Mucosa of descending colon (tissue), 3 donors: Measurements from ENCODE around the gene CDRT4. TPM values are rescaled to one million over a fixed set of nuclear protein-coding genes. Genes with fewer than 3 reads are reported as not detected.

ENCODE experiments used
- ATAC-seq: fragments of 200-7000 bp; cut with Tn5 transposase; one replicate; pipeline ENCODE4 v1.9.1; 2020; ENCODE audit warnings: mild to moderate bottlenecking, moderate library complexity
- DNase-seq, 3 donors: peaks; one replicate each; pipeline ENCODE4 v3.0.0-alpha.2; 2020
- H3K36me3 ChIP-seq: fragments of 200-600 bp; one replicate; pipeline ENCODE4 v1.8.0; 2021; ENCODE audit warnings: low read depth, mild to moderate bottlenecking
- H3K4me1 ChIP-seq: fragments of 200-600 bp; one replicate; pipeline ENCODE4 v1.8.0; 2021; ENCODE audit warnings: low read depth, mild to moderate bottlenecking
- H3K4me3 ChIP-seq: fragments of 200-600 bp; one replicate; pipeline ENCODE4 v1.8.0; 2021; ENCODE audit warnings: mild to moderate bottlenecking
- H3K9me3 ChIP-seq: fragments of 200-600 bp; one replicate; pipeline ENCODE4 v1.8.0; 2021; ENCODE audit warnings: mild to moderate bottlenecking
- intact Hi-C, 2 donors: fragments of 100-400 bp; cut with DNase I in 1 of 2; cut with micrococcal nuclease in 1 of 2; formaldehyde crosslinking; loops; one replicate each; pipeline versions ENCODE4 v1.11.0 to v1.11.1; 2022; cut with DNase I, micrococcal nuclease
- total RNA-seq, 3 donors: library from RNA; stranded (reverse); fragmentation: NEBNext Ultra II Directional in 2 of 3; extraction: Animal tissue kit (Norgen Biotek cat#: 25700) in 2 of 3; gene quantifications; one replicate each; pipeline versions ENCODE4 v1.2.1 to v1.2.4, GENCODE V29; 2021 to 2023
- TF ChIP-seq, protein P1 (sequence below): fragments of 200-600 bp; IDR thresholded peaks from one replicate; pipeline ENCODE4 v1.8.0; 2022; ENCODE audit warnings: antibody characterized with exemption, mild to moderate bottlenecking
- donor health status: DM: no; HTN: no; CAD: no; lungs with moderate emphysema.
- donor health status: DM: no; HTN: no; CAD: no.
- donor health status: DM: no; HTN: yes; CAD: no.

The CDRT4 gene
- total RNA-seq, 3 donors from 2014 or later: 4.8 to 17.5 (median 5.7) TPM

- intact Hi-C loops: no loop called here
- no peak for DNase-seq
Observed at GRCh38 chr17:15406081-15406480, 61.3 kb downstream of the CDRT4 start.

DNA sequence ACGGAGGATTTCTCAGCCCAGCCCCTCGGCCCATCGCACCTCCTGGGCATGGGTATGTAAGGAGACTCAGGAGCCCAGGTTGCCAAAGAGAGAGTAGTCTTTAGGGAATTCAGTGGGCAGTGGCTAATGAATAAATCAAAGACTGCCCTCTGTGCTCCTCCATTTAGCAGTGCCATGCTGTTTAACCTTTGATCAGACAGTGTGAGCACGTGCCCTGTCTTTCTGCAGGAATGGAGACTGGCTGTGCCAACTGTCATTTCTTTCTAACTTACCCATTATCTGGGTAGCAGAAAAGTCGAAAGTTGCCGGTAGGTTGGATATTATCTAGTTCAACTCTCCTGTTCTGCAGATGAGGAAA is 62.4 kb downstream of the CDRT4 start:
- DNase-seq: no peak
- H3K4me3 ChIP-seq: no peak overlapping the region
- H3K36me3 ChIP-seq: no peaks in the 10 kb centered on the region
- TF ChIP-seq, protein P1, sequence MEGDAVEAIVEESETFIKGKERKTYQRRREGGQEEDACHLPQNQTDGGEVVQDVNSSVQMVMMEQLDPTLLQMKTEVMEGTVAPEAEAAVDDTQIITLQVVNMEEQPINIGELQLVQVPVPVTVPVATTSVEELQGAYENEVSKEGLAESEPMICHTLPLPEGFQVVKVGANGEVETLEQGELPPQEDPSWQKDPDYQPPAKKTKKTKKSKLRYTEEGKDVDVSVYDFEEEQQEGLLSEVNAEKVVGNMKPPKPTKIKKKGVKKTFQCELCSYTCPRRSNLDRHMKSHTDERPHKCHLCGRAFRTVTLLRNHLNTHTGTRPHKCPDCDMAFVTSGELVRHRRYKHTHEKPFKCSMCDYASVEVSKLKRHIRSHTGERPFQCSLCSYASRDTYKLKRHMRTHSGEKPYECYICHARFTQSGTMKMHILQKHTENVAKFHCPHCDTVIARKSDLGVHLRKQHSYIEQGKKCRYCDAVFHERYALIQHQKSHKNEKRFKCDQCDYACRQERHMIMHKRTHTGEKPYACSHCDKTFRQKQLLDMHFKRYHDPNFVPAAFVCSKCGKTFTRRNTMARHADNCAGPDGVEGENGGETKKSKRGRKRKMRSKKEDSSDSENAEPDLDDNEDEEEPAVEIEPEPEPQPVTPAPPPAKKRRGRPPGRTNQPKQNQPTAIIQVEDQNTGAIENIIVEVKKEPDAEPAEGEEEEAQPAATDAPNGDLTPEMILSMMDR: no peak
- intact Hi-C loops: no loop called here
- ATAC-seq: peak; percentile 61
- H3K9me3 ChIP-seq: no peaks in the 10 kb centered on the region
- peaks cover 2% of the 10 kb centered on the region for H3K4me1 ChIP-seq

More at GRCh38 chr17:15406081-15406480, 61.3 kb downstream of the CDRT4 start:
- peaks cover 2% of the 10 kb centered on the region for H3K4me1 ChIP-seq
- ATAC-seq: no peak
- no peaks in the 10 kb centered on the region for H3K9me3 ChIP-seq
- TF ChIP-seq, protein P1: no peak
- no peaks in the 10 kb centered on the region for H3K36me3 ChIP-seq
- no peak overlapping the region for H3K4me3 ChIP-seq

DNA sequence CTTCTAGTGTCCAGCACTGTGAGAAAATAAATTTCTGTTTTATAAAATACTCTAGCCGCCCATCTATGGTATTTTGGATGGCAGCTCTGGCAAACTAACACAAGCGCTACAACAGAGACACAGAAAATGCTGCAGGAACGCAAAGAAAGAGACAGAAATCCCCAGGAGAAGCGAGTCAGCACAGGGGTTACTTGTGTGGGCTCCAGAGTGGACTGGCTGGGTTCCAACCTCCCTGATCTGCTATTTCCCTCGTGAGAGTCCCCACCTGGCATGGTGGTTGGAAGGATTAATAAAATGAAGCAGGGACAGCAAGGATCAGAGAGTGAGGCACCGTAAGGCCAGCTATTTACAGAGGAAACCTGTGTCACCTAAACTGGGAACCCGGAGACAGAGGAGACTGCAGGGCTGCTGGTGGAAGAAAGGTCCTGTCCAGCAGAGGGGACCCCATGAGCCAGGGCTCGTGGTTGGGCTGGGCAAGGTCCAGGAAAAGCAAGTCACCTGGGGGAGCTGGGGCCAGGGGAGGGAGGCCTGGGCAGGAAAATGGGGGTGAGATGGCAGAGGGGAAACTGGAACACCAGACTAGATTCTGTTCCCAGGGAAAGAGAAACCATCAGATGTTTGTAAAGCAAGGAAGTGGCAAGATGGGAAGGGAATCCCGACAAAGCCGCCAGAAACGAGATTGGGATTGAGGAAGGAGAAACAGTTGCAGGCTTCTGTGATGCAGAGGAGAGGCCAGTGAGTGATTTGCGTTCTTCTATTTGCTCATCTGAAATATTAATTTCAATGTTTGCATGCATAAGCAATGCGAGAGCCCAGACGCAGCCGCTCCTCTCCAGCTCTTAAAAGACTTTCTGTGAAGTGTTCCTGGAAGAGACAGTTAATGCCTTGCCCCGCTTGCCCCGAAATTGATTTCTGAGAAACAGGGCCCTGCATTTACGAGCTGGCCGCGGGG is 63.0 kb downstream of the CDRT4 start:
- H3K36me3 ChIP-seq: no peaks in the 10 kb centered on the region
- H3K4me3 ChIP-seq: no peak overlapping the region
- intact Hi-C loops: no loop called here
- no peak for ATAC-seq
- H3K4me1 ChIP-seq: peaks cover 2% of the 10 kb centered on the region
- TF ChIP-seq, protein P1: no peak
- no peaks in the 10 kb centered on the region for H3K9me3 ChIP-seq
- DNase-seq: no peak

DNA sequence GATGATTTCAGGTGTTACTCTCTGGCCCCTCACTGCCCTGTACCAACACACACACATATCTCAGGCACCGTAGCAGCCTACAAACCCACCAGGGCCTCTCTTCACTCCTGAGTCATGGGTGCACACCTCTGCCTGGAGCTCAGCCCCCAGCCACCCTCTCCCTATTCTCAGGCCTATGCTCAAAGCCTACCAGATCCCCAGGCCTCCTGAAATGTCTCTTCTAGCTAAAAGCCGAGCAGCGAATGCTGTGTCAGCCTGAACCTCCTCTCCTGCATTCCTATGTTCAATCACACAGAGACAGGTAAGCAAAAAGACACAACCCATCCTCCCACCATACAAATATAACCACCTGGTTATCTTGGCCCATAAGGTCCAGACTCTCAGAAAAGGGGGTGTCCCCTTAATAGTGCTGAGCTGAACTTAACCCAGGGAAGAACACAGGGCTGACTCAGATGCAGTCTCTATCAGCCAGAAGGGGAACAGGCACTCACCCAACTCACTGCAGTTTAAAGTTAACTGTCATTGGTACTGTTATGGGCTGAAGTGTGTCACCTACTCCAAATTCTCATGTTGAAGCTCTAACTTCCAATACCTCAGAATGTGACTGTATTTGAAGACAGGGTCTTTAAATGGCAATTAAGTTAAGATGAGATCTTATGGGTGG is 64.0 kb downstream of the CDRT4 start:
- Histone ChIP-seq H3K4me1 (peaks cover 2% of the 10 kb centered on the region), H3K9me3 (no peaks in the 10 kb centered on the region), H3K36me3 (no peaks in the 10 kb centered on the region), H3K4me3 (no peak overlapping the region)
- ATAC-seq: peak; percentile 46
- DNase-seq: no peak
- intact Hi-C loops: no loop called here
- TF ChIP-seq, protein P1: no peak

GRCh38 chr17:15399443-15399842 is 68.0 kb downstream of the CDRT4 start:
- H3K4me1 ChIP-seq: no peaks in the 10 kb centered on the region
- TF ChIP-seq, protein P1: no peak
- no peaks in the 10 kb centered on the region for H3K36me3 ChIP-seq
- H3K4me3 ChIP-seq: no peak overlapping the region
- intact Hi-C loops: no loop called here
- H3K9me3 ChIP-seq: no peaks in the 10 kb centered on the region
- DNase-seq (no peak), ATAC-seq (no peak)
